ENCODE measurements around the gene TP53I3.
A peak's percentile ranks its signal among the peaks of the same experiment; 100 is the strongest.
"Not testable (repeated sequence)": the region's sequence is repeated elsewhere in the genome, so short reads cannot be mapped to it uniquely, and the experiment has no call there.

TP53I3 gene, protein sequence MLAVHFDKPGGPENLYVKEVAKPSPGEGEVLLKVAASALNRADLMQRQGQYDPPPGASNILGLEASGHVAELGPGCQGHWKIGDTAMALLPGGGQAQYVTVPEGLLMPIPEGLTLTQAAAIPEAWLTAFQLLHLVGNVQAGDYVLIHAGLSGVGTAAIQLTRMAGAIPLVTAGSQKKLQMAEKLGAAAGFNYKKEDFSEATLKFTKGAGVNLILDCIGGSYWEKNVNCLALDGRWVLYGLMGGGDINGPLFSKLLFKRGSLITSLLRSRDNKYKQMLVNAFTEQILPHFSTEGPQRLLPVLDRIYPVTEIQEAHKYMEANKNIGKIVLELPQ

DNA sequence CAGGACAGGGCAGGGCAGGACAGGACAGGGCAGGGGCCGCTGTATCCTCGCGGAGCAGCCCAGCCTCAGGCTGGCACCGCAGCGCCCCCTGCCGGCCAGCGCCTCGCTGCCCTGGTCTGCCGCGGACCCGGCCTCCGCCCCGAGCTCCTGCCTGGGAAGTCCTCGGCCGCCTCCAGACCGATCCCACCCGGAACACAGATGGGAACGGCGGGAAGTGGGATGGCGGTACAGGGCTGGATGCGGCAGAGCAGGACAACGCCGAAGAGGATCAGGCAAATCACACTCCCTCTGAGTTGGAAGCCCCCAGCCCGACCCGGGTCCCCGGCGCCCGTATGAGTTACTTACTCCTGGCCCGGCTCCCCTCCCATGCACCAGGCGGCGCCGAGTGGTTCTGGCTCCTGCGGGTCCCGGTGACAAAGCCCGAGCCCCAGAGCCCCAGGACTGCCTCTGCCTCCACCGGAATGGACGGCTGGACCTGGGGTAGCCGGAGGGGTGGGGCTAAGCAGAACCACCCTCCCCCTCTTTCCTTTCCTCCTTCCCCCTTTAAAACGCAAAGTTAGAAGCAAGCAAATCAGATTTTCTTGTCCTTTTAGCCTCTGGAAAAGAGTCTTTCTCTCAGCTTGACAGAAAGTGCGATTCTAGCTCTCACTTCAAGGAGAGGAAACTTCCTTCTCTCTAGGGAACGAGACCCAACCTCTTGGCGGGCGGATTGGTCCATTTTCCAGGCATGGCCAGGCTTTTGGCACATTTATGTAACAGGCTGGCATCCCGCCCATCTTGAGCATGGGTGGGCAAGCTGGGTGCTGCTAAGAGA, at the start of gene TP53I3:
TSS of gene TP53I3 (minus strand) at position 449 of the 814 bp plus-strand sequence. CDS start 508 bp downstream, outside the sequence.
- DNase-seq (ENCODE audit: low spot score): peak; percentile 95

DNA sequence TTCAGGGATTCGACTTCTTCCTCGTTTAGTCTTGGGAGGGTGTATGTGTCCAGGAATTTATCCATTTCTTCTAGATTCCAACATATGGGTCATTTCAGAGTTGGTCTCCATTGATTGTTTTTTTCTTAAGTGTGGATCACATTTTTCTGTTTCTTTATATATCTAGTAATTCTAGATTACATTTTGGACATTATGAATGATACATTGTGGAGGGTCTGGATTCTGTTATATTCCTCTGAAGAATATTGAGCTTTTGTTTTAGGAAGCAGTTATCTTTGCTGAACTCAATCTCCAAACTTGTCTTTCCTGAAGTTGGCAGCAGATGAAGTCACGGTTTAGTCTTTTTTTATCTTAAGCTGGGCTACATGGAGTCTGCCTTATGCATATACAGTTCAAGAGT, 47.9 kb upstream of the TP53I3 start:
- DNase-seq (ENCODE audit: low spot score): no peak

DNA sequence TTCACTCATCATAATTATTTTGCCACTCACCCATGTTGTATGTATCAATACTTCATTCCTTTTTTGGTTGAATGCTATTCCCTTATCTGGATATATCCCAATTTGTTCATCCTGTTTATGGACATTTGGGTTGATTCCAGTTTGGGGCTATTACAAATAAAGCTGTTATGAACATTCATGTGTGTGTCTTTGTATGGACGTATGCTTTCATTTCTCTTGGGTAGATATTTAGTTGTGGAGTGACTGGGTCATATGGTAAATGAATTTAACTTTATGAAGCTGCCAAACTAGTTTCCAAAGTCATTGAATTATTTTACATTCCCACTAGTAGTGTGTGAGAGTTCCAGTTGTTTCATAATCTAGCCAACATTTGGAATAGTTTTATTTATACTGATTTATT, 41.3 kb upstream of the TP53I3 start:
- no peak for DNase-seq (ENCODE audit: low spot score)

DNA sequence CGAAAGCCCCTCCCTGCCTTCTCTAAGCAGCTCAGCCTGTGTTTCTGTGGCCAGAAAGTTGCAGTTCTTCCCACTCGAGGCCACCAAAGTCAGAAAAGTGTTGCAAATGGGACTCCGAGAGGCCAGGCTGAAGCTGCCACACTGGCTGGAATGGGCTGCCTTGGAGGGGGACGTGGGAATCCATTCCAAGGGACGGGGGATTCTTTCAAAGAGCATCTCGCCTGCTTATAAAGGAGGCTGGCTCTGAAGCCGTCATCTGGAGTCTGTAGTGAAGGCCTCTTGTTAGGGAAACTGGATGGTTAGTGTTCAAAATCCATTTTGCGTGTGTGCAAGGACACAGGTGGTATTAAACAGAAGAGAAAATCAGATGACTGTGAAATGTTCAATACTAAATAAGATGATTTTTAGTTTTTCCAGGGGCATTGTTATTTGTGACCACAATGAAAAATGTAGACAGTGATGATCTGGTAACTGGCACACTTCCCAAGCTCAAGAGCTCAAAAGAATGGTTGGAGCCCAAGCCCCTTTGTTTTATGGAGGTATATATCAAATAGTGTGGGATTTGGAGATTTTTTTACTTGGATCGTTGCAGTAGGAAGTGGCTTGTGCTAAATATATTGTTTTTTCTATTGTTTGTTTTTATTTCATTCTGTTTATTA, 39.4 kb upstream of the TP53I3 start:
- peak; percentile 24 for DNase-seq (ENCODE audit: low spot score)

DNA sequence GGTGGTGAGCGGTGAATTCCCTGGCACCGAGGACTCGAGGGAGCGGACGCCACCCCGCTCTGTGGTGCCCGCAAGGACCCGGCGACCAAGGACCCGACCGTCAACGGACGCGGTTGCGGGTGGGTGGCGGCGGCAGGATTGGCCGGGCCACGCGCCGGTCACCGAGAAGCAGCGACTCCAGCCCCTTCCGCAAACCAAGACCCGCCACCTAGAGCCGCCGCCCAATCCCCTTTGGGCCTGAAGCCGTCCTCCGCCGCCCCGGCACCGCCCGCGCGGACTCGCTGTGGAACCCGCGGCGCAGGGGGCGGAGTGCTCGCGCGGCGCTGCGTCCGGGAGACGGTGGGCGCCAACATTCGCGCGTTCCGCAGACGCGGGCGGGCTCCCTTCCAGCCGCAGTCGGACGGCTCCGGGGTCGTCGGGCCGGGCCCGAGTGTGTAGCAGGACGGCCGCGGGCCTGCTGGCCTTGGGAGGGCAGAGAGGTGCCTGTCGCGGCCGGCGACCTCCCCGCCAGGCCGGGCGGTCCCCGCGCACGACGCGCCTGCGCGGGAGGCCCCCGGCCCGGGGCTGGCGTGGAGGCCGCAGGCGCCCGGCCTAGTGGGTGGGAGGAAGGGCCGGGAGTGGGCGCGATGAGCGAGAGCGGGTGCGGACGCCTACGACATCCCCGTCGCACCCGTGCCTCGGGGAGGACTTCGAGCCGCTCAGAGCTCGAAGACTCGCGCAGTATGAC, 38.7 kb upstream of the TP53I3 start, which contains the start of the genes FAM228B and PFN4:
TSS of gene FAM228B (plus strand) at position 275 of the 727 bp plus-strand sequence. CDS start 893 bp downstream, outside the sequence.
TSS of gene PFN4 (minus strand) at position 140 of the 727 bp plus-strand sequence. CDS start 799 bp downstream, outside the sequence.
- DNase-seq (ENCODE audit: low spot score): peak; percentile 96

DNA sequence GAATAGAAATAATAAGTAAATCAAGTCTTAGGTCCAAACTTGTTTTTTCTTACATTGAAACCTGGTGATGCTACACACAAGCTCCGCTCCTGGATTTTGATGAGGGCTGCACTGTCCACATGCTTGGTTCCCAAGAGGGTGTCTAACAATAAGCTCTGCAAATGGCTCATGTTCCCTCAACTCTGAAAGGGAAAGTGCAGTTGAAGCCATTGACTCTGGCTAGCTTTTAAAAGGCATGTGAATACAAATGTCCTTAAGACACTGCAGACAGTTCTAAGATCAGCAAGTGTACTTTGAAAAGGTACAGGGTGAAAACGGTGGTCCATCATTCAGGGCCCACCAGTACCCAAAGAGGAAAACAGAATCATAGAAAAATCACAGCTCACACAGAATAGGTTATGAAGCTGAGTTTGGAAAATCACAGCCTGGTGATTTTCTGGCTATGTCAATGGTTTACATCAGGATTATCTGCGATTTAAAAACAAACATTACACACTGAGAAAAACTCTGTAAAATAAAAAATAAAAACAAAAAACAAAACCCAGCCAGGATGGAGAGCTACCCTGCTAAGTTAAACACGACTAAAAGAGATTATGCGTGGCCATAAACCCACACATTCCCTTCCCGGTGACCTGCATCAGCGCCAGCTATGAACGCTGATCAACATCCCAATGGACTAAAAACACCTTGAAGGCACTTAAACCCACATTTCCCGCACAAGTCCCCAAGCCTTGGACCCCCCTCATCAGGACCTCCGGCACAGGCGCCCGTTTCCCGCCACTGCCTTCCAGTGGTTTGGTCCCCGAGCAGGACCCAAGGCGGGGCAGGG, 37.9 kb upstream of the TP53I3 start:
- DNase-seq (ENCODE audit: low spot score): no peak

DNA sequence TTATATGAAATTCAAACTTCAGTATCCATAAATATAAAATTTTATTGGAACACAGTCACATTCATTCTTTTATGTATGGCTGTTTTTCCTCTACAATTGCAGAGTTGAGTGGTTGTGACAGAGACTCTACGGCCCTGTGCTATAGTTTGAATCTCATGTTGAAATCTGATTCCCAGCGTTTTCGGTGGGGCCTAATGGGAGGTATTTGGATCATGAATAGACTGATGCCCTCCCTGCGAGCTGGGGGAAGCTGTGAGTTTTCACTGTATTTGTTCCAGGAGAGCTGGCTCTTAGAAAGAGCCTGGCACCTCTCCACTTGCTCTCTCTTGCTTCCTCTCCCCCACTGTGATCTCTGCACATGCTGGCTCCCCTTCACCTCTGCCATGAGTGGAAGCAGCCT, 36.8 kb upstream of the TP53I3 start:
- DNase-seq (ENCODE audit: low spot score): no peak

DNA sequence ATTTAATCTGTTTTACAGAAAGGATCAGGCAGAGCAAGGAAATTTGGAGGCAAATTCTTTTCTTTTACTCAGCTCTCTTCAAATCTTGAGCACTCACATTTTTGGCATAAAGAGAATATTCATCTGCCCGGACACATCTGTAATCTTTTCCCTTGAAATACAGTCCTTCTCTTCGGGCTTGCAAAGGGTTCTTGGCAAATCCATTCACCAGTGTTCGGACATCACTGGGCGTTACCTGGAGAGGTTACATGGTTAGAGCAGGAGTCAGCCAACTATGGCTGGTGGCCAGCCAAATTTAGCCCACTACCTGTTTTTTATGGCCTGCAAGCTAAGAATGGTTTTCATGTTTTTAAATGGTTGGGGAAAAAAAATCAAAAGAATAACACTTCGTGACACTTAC, 36.4 kb upstream of the TP53I3 start:
- no peak for DNase-seq (ENCODE audit: low spot score)

DNA sequence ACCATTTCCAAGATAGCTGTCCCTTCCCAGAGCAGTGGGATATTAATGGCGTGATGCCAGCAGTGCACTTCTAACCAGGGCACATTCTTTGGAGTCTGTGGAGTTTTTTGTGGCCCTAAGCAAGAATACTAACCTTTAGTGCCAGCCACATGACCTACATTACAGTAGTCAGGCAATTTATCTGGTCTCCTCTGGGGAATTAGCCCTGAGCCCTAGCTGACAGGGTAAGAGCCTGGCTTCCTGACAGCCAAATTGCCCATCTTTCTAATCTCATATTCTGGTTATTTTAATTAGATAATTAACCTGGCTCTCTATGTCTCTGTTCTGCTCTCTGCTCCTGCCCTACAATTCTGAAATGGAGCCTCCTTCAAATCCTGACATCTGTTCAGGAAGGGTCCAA, 33.3 kb upstream of the TP53I3 start:
- DNase-seq (ENCODE audit: low spot score): no peak

DNA sequence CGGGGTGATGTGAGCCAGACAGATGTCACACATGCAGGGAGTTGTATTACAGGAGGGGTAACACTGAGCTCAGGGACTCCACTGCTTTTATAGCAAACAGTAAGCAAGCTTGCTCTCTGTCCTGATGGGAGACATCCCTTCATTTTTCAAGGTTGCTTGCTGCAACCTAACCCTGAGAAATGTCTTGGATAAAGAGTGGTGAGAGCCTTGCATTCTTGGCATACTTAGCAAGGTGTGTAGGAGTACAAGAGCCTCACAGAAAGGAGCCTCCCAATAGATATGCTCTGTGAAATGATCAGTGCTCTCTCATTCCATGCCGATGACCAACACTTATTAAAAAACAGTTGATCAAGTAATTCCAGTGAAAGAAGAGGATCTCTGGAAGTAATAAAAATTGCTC, 30.4 kb upstream of the TP53I3 start:
- DNase-seq (ENCODE audit: low spot score): peak; percentile 48

DNA sequence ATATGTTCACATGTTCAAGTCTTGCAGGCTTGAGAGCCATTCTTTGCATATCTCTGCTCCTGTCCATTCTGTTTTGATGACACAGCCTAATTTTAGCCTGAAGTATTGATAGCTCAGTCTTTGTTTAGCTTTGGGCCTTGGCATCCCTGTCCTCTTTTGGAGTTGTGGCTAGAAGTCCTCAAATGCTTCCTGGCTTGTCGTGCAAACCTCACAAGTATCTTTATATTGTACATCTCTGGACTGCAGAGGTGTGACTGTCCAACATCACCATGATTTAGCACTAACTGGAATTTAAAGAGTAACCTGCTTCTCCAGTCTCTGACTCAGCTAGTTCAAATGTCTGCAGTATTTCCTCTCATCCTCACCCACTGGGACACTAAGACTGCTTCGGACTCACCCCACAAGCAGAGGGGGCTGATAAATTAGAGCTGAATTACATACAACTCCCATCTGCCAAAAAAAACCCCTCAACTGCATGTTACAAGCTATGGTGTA, 26.8 kb upstream of the TP53I3 start:
- peak; percentile 64 for DNase-seq (ENCODE audit: low spot score)

DNA sequence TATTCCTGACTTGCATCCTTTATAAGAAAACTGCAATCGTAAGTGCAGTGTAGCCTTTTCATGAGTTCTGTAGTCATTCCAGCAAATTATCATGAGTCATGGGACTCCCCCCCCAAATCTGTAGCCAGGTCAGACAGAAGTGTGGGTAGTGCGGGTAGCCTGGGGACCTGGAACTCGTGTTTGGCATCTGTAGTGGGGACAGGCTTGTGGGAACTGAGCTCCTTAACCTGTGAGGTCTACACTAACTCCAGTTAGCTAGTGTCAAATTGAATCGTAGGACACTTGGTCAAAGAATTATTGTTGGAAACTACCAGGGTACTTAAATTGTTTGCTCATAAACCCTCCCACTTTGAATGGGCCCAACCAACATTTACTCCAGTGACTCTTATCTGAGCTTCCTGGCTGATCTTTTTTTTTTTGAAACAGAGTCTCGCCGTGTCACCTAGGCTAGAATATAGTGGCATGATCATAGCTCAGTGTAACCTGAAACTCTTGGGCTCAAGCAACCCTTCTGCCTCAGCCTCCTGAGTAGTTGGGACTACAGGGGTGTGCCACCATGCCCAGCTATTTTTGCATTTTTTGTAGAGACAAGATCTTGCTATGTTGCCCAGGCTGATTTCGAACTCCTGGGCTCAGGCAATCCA, 26.1 kb upstream of the TP53I3 start:
- no peak for DNase-seq (ENCODE audit: low spot score)

DNA sequence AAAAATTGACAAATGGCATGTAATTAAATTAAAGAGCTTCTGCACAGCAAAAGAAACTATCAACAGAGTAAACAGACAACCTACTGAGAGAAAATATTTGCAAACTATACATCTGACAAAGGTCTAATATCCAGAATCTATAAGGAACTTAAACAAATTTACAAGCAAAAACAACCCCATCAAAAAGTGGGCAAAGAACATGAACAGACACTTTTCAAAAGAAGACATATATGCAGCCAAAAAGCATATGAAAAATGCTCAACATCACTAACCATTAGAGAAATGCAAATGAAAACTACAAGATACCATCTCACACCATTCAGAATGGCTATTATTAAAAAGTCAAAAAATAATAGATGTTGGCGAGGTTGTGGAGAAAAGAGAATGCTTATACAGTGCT, 24.8 kb upstream of the TP53I3 start:
- not testable (repeated sequence) for DNase-seq (ENCODE audit: low spot score)

DNA sequence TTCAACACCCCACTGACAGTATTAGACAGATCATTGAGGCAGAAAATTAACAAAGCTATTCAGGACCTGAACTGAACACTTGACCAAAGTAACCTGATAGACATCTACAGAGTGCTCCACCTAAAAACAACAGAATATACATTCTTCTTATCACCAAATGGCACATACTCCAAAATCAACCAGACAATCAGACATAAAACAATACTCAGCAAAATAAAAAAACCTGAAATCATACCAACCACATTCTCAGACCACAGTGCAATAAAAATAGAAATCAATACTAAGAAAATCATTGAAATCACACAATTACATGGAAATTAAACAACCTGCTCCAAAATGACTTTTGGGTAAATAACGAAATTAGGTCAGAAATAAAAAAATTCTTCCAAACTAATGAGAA, 22.7 kb upstream of the TP53I3 start:
- no peak for DNase-seq (ENCODE audit: low spot score)

DNA sequence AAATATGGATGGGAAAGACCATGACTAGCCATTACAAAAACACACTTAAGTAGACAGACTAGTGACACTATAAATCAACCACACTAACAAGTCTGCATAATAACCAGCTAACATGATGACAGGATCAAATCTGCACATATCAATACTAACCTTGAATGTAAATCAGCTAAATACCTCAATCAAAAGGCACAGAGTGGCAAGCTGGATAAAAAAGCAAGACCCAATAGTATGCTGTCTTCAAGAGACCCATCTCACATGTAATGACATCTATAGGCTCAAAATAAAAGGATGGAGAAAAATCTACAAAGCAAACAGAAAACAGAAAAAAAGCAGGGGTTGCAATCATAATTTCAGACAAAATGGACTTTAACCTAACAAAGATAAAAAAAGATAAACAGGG, 22.2 kb upstream of the TP53I3 start:
- DNase-seq (ENCODE audit: low spot score): no peak

DNA sequence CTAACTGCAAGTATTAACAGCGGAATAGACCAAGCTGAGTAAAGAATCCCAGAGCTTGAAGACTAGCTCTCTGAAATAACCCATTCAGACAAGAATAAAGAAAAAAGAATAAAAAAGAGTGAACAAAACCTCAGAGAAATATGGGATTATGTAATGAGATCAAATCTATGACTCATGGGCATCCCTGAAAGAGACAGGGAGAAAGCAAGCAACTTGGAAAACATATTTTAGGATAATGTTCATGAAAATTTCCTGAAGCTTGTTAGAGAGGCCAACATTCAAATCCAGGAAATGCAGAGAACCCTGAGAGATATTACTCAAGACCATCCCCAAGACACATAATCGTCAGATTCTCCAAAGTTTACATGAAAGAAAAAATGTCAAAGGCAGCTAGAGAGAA, 21.2 kb upstream of the TP53I3 start:
- no peak for DNase-seq (ENCODE audit: low spot score)

DNA sequence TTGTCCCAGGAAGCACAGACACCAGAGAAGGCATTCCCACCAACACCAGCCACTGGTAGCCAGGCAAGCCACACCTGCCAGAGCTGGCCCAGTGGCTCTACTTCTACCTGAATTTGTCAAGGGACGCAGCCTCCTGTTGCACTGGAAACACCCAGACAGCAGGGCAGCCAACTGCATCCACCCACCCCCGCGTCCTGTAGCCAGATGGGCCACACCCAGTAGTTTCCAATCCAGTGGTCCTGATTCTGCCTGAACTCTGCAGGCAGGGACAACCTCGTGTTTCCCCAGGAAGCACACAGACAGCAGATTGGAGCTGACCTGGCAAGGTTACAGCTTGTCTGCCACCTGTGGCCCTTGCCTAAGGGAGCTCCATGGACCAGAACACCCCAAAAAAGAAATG, 20.3 kb upstream of the TP53I3 start:
- DNase-seq (ENCODE audit: low spot score): no peak

DNA sequence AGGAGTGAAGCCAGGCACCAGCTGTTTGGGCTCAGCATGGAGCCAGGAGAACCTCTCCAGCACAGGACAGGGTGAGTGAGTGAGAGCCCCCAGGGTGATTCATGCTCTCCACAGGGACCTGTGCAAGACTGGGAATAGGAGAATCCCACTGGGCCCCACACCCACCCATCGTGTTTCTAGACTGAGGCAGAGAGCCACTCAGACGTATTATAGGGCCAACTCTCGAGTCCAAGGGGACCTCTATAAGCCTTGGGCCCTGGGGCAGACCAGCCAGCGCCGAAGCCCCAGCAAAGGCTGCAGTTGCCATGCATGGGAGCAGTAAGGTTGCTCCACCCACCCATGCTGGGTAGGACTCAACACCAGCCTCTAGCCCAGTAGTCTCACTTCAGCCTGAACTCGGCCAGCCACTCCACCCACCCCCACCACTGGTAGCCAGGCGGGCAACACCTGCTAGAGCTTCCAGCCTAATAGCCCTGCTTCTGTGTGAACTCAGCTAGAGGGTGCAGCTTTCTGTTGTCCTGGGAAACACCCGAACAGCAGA, 19.5 kb upstream of the TP53I3 start:
- DNase-seq (ENCODE audit: low spot score): no peak

DNA sequence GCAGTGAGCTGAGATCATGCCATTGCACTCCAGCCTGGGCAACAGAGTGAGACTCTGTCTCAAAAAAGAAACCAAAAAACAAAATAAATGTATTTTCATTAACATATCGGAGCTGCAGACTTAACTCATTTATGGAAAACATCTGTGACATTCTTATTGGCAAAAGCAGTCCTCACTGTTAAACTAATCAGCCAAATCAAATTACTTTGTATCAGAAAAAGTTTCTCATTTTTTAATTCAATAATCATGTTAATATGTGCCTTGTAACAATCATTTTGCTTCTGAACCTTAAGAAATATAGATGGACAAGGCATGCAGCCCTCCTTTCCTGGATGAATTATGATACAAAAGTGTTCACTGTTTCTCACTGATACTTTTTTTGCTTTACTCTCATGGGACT, 18.0 kb upstream of the TP53I3 start:
- no peak for DNase-seq (ENCODE audit: low spot score)

DNA sequence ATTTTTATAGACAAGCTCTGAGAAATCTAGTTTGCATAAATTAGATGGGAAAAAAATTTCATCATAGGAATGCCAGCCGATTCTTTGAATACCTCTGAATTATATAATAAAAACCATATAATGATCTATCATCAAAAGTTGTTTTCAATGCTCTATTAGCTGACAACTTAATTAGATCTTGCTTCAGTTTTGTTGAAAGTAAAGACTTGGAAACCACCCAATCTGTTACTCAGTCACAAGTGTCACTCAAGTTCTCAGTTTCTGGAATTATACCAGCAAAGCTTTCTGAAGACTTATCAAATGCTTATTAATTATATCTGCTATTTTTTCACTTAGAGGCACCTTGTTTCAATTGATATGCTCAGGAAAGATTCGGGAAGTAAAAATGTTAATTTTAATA, 17.4 kb upstream of the TP53I3 start:
- no peak for DNase-seq (ENCODE audit: low spot score)

Measured in GM03348 (cell line).